ENCODE results near the gene ZNF148. TPM values are rescaled to one million over a fixed set of nuclear protein-coding genes. Genes with fewer than 3 reads are reported as not detected.

The ZNF148 gene
- total RNA-seq, 1 donor from 2014 or later, result 33.1 TPM

DNA sequence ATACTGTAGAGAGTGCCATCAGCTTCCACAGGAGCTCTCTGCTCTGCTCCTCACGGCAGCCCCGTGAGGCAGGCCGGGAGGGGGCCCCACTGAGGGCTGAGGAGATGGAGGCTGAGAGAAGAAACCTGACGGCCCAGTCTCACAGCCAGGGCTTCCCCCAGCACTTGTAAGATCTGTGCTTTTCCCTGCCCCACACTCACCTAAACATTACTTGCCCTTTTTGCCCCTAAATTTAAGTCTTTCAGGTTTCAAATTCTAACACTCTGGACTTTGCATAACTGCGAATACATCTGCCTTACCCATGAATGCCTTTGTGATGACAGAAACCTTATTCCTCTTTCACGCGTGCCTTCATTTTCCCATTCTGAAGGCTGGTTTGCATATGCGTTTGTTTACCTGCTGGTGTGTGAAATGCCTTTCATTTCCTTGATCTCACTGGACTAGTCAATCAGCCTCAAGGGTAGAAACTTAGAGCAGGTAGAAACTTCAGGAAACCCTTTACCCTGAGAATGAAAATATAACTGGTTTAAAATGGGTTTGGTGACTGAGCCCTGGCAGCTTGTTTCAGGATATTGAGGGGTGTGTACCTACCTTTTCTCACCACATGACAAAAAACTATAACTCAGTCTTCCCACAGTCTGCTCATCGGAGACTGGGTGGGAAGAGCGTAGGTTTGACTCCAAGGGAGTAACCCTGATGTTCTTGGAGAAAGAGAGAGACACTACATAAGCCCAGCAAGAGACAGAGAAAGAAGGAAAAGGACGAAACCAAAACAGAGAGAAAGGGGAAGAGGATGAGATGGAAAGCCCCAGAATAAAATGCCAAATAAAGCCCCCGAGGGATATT is 182.7 kb downstream of the ZNF148 start:
- DNase-seq (ENCODE audit: low spot score), result no peak

DNA sequence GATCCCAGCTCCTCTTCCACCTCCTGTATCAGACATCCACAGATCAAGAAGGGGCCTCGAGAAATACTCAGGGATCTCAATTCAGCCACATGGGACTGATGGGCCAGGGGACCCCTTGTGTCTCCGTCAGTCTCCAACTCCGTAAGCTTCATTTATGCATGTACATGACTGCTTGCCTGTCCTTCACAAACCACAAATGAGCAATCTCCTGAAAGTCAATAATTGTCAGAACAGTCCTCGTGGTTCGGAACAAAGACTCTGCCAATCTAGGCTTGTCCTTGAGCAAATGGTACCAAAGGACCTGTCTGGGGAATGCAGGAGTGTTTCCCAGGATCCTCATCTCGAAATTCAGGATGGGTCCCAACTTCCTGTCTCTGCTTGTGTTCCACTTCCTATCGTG is 183.4 kb downstream of the ZNF148 start:
- no peak for DNase-seq (ENCODE audit: low spot score)

DNA sequence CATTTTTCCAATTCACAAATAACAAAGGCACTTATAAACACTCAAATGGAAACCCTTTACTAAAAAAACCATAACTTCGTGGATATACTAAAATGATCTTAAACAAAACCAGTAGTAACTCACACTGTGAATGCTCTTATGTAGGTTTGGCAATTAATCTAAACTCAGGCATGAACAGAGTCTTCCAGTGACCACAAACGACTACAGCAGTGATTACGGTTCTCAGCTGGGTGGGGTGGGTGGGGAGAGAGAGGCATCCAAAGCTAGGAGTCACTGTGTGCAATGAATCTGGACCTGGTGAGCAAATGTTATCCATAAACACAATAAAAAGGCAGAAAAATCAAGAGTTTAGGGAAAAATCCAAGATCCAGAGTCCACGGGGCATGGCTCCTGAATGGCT is 183.9 kb downstream of the ZNF148 start:
- DNase-seq (ENCODE audit: low spot score), result no peak

DNA sequence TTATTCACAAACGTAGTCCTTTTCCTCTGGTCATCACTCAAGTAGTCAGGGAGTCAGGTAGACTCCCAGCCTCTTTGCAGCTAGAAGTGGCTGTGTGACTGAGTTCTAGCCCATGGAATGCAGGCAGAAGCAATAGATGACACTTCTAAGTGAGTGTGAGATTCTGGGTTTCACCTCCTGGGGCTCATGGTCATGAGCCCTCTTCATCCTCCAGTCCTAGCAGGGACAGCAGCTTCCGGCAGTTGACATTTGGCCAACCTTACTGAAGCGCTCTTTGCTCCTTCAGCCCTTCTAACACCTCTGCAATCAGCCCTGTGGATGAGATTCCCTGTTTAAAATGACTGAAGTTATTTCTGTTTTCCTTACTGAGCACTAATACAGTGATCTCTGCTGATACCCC is 184.3 kb downstream of the ZNF148 start:
- DNase-seq (ENCODE audit: low spot score), result no peak

DNA sequence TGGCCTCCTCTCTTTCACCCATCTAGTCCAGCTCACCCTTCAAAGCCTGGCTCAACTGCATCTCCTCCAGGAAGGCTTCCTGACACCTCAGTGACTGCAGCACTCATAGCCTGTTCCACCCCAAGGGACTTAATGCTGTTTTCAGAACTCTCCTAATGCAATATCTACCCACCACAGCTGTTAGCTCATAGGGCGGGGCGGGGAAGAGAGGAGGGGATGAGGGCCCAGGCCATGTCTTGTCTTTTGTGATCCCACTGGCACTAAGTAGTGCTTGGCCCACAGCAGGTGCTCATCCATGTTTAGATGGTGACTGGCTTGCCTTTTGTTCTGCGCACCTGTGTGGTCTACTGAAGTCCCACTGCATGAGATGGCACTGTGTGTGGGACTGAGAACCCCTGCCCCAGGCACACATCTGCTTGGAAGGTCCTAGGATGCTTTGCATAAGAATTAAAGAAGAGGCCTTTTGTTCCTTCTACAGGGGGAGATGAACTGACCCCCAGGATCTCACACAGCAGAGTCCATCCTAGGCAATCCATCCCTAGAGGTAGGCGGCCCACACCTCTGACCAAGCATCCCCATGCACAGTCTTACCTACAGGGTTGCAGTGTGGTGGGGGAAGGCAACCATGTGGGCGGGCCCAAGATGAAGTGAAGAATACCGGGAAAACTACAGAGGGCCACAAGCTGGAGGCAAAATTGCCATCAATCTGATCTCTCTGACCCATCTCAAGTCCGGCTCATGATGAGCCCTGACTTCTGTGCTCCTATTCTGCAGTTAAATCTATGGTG is 185.6 kb downstream of the ZNF148 start:
- DNase-seq (ENCODE audit: low spot score), result no peak

DNA sequence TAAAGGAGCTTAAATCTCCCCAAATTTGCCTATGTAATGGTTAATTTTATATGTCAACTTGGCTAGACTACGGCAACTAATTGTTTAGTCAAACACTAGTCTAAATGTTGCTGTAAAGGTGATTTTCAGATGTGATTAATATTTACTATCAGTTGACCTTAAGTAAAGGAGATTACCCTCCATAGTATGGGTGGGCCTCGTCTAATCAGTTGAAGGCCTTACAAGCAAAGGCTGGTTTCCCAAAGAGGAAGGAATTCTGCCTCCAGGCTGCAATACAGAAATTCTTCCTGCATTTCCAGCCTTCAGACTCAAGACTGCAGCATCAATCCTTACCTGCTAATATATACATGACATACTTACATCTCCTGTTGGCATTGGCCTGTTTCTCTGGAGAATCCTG is 186.2 kb downstream of the ZNF148 start:
- DNase-seq (ENCODE audit: low spot score), result no peak

DNA sequence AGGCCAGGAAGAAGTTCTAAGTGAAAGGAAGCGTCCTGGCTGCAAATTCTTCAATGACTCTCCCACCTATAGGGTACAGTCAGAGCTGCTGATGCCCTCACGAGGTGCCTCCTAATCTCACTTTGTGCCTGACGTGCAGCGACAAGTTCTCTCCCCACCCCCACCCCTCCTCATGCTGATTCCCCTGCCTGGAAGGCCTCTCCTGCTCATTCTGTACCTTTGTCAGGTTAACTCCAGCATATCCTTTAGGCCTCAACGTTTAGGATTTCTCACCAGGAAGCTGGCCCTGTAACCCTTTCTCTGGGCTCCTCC is 187.6 kb downstream of the ZNF148 start:
- DNase-seq (ENCODE audit: low spot score), result no peak

DNA sequence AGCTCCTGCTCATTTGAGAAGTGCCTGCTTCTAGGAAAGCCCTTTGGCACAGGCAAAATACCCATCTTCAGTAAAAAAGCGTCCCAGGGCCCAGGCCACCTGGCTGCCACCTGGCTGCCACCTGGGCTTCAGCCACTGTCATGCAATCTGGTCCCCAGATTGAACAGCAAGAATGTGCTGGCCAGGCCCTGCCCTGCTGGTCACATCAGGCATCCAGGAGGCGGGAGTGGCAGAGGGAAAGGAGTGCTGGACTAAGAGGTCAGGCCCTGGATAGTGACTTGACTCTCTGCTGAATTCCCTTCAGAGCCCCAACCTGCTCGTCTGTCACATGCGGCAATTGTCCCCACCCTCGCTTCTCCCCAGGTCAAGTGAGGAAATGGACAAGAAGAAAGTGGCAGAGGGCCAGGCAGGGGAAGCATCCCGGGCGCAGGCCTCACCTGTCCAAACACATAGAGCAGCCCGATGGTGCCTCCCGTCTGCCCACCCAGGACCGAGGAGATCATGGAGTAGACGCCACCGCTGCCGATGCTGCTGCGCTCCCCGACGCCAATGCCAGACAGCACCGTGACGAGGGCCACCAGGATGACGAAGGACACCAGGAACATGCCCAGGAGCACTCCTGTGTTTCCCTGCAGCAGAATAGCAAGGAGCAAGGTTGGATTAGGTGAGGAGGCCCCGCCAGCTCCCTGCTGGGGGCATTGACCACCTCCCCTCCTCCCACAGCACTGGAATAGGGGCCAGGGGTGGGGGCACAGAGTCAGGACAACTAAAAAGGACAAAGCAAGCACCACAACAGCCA is 188.1 kb downstream of the ZNF148 start:
- no peak for DNase-seq (ENCODE audit: low spot score)

DNA sequence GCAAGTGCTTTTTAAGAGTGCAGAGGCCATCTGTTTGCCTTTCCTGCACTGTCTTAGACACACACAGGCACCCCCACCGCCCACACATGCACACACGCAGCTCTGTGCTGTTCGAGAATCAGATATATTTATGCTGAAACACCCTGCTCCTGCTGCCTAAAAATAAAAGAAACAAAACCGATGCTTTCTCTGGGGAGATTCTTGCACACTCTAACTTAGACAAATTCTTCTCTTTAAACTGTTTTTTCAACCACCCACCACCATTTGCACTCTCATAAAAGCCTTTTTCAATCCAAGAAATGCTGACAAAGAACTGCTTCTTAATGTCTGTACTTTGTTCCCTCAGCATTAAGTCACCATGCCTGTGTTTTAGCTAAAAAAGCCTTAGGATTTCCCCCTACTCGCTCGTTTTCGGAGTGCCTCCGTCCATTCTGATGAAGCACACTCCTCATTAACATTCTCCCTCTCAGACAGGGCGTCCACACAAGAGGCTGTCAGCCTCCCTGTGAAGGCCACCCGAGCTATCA is 188.8 kb downstream of the ZNF148 start:
- DNase-seq (ENCODE audit: low spot score), result no peak

DNA sequence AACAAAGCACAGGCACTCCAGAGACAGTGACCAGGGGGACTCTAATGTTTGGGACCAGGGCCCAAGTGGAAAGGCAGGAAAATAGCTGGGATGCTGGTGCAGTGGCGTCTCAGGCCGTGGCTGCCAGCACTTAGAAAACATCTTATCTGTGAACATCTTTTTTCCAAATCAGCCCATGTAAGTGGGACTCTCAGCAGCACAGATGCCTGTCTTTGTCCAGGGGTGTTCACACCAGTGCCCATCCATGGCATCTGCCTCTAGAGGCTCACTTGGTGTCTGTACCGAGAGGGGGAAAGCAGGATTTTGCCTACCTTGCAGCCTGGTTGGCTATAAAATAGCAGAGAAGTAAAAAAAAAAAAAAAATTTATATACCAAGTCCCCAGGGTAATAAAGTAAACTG is 189.3 kb downstream of the ZNF148 start:
- no peak for DNase-seq (ENCODE audit: low spot score)

DNA sequence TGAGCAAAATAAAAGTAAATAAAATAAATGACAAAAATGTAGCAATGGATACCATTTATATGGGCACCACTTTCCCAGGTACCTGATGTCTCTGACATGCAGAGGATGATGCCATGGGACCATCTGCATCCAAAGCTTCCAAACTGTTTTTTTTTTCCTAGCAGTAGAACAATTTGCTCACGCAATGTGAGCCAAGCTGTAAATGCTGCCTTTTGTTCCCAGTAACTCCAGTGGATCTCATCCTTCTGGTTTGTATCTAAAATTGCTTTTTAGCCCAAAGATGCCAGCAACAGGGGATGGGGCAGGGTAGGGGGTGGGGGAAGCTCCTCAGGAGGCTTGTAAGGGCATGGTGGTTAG is 195.3 kb downstream of the ZNF148 start:
- DNase-seq (ENCODE audit: low spot score), result no peak

DNA sequence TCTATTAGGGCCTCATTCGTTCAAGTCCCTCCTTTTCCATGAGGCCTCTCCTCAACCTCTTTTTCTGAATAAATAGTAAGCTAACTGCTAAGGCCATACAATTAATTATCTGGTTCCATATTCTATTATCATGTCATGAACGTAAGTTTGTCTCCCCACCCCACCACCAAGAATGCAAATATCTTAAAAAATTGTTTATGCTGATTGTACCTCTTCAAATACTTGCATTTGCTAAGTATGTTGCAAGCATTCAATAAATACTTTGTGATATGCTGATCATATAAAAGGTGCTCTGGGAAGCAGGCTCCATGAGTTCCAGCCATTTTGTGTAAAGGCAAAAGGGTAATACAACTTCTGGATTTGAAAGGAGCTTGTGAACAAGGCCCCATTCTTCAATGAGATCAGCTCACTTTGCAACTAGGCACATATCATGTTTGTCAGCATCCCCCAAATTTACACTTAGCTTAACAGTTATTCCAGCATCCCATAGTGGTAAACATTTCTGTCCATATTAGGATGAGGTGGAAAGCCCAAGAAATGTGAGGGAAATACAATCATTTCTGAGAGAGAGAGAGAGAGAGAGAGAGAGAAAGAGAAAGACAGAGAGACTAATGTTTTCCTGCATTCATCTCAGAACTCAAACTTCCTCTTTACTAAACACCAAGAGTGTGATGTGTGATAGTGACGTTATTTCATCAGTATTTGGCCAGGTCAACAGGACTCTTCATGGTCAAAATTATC is 195.8 kb downstream of the ZNF148 start:
- no peak for DNase-seq (ENCODE audit: low spot score)

DNA sequence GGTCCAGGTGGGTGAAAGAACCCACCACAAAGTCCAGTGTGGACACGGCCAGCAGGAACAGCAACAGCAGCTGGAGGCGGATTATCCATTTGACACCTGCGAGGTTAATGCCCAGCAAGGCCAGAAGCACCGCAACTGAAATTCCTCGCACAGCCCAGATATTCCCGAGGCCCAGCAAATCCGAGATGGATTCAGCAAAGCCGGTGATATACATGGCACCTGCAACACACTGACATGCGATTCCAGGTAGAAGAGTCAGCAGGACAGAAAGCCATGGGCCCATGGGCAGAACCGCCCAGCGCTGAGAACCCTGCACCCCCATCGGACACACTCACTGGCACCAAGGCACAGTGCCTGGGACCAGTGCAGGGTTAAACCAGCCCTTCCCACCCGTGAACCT is 197.4 kb downstream of the ZNF148 start:
- no peak for DNase-seq (ENCODE audit: low spot score)

Other genes starting within 250 kb of the ZNF148 start
- 2.3 TPM for gene SLC12A8, start 162.6 kb downstream of the ZNF148 start, total RNA-seq
- 36.5 TPM for gene SNX4, start 144.9 kb upstream of the ZNF148 start, total RNA-seq
- gene OSBPL11, start 220.2 kb upstream of the ZNF148 start, total RNA-seq, result 31.4 TPM